Ishikawa (cell line): ENCODE data around the gene ZNF33A.

Experiments
- CEBPB ChIP-seq: IDR thresholded peaks from 2 replicates; pipeline ENCODE4 v1.6.1; 2012
- CREB1 ChIP-seq: IDR thresholded peaks from 2 replicates; pipeline ENCODE4 v1.6.1; 2012; ENCODE audit warnings: low read depth
- EGR1 ChIP-seq: IDR thresholded peaks from 2 replicates; pipeline ENCODE4 v1.6.1; 2012
- EP300 ChIP-seq: IDR thresholded peaks from 2 replicates; pipeline ENCODE4 v1.6.1; 2012; ENCODE audit warnings: borderline replicate concordance
- FOXM1 ChIP-seq: IDR thresholded peaks from 2 replicates; pipeline ENCODE4 v1.6.1; 2012; ENCODE audit warnings: low read depth, borderline replicate concordance
- MAX ChIP-seq: IDR thresholded peaks from 2 replicates; pipeline ENCODE4 v1.6.1; 2012
- NFIC ChIP-seq: IDR thresholded peaks from 2 replicates; pipeline ENCODE4 v1.6.1; 2012
- RAD21 ChIP-seq: IDR thresholded peaks from 2 replicates; pipeline ENCODE4 v1.6.1; 2012; ENCODE audit warnings: low read depth
- REST ChIP-seq: IDR thresholded peaks from 2 replicates; pipeline ENCODE4 v1.6.1; 2012; ENCODE audit warnings: low read depth, mild to moderate bottlenecking
- TAF1 ChIP-seq: IDR thresholded peaks from 2 replicates; pipeline ENCODE4 v1.6.1; 2012; ENCODE audit warnings: low read depth, mild to moderate bottlenecking
- TCF12 ChIP-seq: IDR thresholded peaks from 2 replicates; pipeline ENCODE4 v1.6.1; 2012; ENCODE audit warnings: low read depth
- TEAD4 ChIP-seq: IDR thresholded peaks from 2 replicates; pipeline ENCODE4 v1.6.1; 2012
- USF1 ChIP-seq: IDR thresholded peaks from 2 replicates; pipeline ENCODE4 v1.6.1; 2012
- YY1 ChIP-seq: IDR thresholded peaks from 2 replicates; pipeline ENCODE4 v1.6.1; 2012; ENCODE audit warnings: low read depth
- ZBTB7A ChIP-seq: IDR thresholded peaks from 2 replicates; pipeline ENCODE4 v1.6.1; 2012; ENCODE audit warnings: low read depth

Gene ZNF33A

GRCh38 chr10:38112159-38112558, 101.7 kb downstream of the ZNF33A start:
- TF ChIP-seq YY1 = no peak
- no peak for TF ChIP-seq MAX
- no peak for TF ChIP-seq EGR1
- no peak for TF ChIP-seq CREB1
- no peak for TF ChIP-seq RAD21
- TF ChIP-seq REST = no peak
- TF ChIP-seq CEBPB = no peak
- TF ChIP-seq FOXM1 = no peak
- no peak for TF ChIP-seq NFIC
- no peak for TF ChIP-seq ZBTB7A
- no peak for TF ChIP-seq EP300
- TF ChIP-seq TCF12 = no peak
- no peak for TF ChIP-seq TAF1
- TF ChIP-seq USF1 = no peak
- TF ChIP-seq TEAD4 = no peak
